OCI-LY1 (cell line): ENCODE results near the gene OR11H6.
"Not testable (repeated sequence)": the region's sequence is repeated elsewhere in the genome, so short reads cannot be mapped to it uniquely, and the experiment has no call there.

Experiments used
- CTCF ChIP-seq: fragments of 200-600 bp; sonication (generic), shearing (Covaris generic); IDR thresholded peaks from 2 replicates; pipeline ENCODE4 v1.5.1; 2017; ENCODE audit warnings: mild to moderate bottlenecking, antibody characterized with exemption, low read length, moderate library complexity, mixed read lengths
- EZH2 ChIP-seq: fragments of 200-600 bp; sonication (generic), shearing (Covaris generic); IDR thresholded peaks from 2 replicates; pipeline ENCODE4 v1.8.0; 2017; ENCODE audit warnings: borderline replicate concordance, mixed run types, mild to moderate bottlenecking, antibody characterized with exemption, low read length, moderate library complexity, mixed read lengths

DNA sequence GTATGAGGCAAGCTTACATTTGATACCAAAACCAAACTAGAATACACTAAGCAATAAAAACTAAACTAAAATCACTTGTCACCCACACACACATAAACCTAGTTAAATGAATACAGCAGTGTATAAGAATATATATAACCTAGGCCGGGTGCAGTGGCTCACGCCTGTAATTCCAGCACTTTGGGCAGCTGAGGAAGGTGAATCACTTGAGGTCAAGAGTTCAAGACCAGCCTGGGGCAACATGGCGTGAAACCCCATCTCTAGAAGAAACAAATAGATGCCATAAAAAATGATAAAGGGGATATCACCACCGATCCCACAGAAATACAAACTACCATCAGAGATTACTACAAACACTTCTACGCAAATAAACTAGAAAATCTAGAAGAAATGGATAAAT lies 40.9 kb downstream of the OR11H6 start:
- TF ChIP-seq CTCF, EZH2: not testable (repeated sequence)
